K562 (cell line): Measurements from ENCODE around the gene FSTL1. TPM values are rescaled to one million over a fixed set of nuclear protein-coding genes. Genes with fewer than 3 reads are reported as not detected.

Experiments
- CBX2 ChIP-seq: fragments of 200-600 bp; sonication (generic); IDR thresholded peaks from one replicate; pipeline ENCODE4 v1.6.1; 2012; ENCODE audit warnings: mild to moderate bottlenecking, low read length, inconsistent platforms; ENCODE audit not compliant: insufficient read depth, poor library complexity, severe bottlenecking
- USF1 ChIP-seq: sonication (generic); formaldehyde crosslinking; IDR thresholded peaks from 2 replicates; pipeline ENCODE4 v1.9.0; 2022; ENCODE audit warnings: mild to moderate bottlenecking, missing genetic modification reagents
- ZNF277 ChIP-seq: fragments of 250-450 bp; sonication (Bioruptor Pico); IDR thresholded peaks from 2 replicates; pipeline ENCODE4 v1.8.0; 2022; ENCODE audit warnings: inconsistent platforms, mild to moderate bottlenecking, moderate library complexity, borderline replicate concordance
- ZNF518B ChIP-seq: fragments of 250-450 bp; sonication (Bioruptor Pico); IDR thresholded peaks from 2 replicates; pipeline ENCODE4 v1.5.0; 2021; ENCODE audit warnings: mild to moderate bottlenecking, moderate library complexity
- ZNF584 ChIP-seq: fragments of 200-800 bp; sonication (Bioruptor generic); IDR thresholded peaks from 2 replicates; pipeline ENCODE4 v1.6.1; 2016; ENCODE audit warnings: low read depth, mild to moderate bottlenecking, missing genetic modification characterization, missing compliant biosample characterization
- polyA plus RNA-seq, 8 experiments: library from polyadenylated mRNA; depleted of rRNA in 4 of 8; stranded (reverse) in 5 of 8; unstranded in 3 of 8; fragments of >200 nt; fragmentation: Nextera tagmentation in 2 of 8; fragmentation: Illumina TruSeq in 1 of 8; extraction: Ambion mirVana in 2 of 8; extraction: Trizol in 1 of 8; gene quantifications; 2 replicates each; pipeline versions ENCODE4 v1.2.1 to v1.2.3, GENCODE V29; 2011 to 2014; ENCODE audit warnings: inconsistent platforms in 1 of 8, missing spikeins in 1 of 8
- total RNA-seq, 7 experiments: library from RNA; depleted of rRNA in 6 of 7; stranded (reverse); fragments of >200 nt in 6 of 7; fragmentation: Illumina TruSeq in 2 of 7; extraction: Trizol in 2 of 7; gene quantifications; 2 replicates each; pipeline versions ENCODE4 v1.2.1 to v1.2.3, GENCODE V29; 2011 to 2021; ENCODE audit warnings: low replicate concordance in 1 of 7

Gene FSTL1
- total and polyA plus RNA-seq, 9 of the 15 experiments (the other 6 are each of a cell fraction or from before 2014, with no cell fraction given): 0.01 to 0.58 (median 0.08) TPM; not detected in 2

GRCh38 chr3:120407508-120408287 lies 43.1 kb downstream of the FSTL1 start (continued):
- no peak for TF ChIP-seq USF1 (CRISPR knock-in tag)
- TF ChIP-seq ZNF277: no peak
- TF ChIP-seq ZNF518B (CRISPR knock-in tag): no peak
- TF ChIP-seq ZNF584 (CRISPR knock-in tag): no peak
- no peak for TF ChIP-seq CBX2
- TF ChIP-seq, all 486 proteins: peak for 0
